GM21447 (cell line): Measurements from ENCODE around the gene CRYGS.

ENCODE experiments used
- ATAC-seq: cut with Tn5 transposase; IDR thresholded peaks from one replicate; pipeline ENCODE4 v1.9.1; 2021; ENCODE audit not compliant: unreplicated experiment

CRYGS gene

GRCh38 chr3:186496016-186496415 is 48.2 kb downstream of the CRYGS start:
- no peak for ATAC-seq

GRCh38 chr3:186493525-186494255 is 50.5 kb downstream of the CRYGS start:
- no peak for ATAC-seq

- no peak for ATAC-seq
These were observed 51.7 kb downstream of the CRYGS start for GRCh38 chr3:186492385-186492984.

DNA sequence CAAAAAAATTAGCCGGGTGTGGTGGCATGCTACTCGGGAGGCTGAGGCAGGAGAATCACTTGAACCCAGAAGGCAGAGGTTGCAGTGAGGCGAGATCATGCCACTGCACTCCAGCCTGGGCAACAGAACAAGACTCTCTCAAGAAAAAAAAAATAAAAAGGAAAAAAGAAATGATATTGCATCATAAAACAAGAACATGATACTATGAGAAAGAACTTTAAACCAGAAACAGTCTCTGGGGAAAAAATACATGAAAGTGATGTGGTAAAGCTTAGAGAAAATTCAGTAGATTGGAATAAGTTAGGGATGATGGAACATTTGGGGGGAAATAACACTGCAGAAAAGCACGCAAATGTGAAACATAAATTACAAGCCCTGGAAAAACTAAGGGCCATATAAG is 54.7 kb downstream of the CRYGS start:
- no peak for ATAC-seq
